HuH-7 (cell line): ENCODE measurements around the gene FARS2.

Source experiments
- DNase-seq: peaks from one replicate; pipeline ENCODE4 v3.0.0; 2011; ENCODE audit warnings: low spot score

FARS2 gene

DNA sequence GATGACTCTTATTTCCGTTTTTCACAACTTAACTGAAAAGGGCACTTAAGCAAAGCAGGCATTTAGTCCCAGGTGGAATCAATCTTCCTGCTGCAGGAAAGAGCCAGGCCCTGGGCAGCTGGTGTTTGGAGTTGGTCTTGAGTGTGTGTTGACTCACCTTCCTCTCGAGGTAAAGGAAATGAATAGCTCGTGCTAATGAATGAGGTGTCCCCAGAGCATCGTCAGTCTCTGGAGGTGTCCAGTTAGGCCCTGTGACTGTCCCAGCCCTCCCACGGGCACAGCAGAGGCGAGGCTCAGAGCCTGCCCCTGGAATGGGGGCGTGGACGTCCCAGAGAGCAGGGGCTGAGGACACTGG, 467.7 kb downstream of the FARS2 start:
- DNase-seq, result no peak

- no peak for DNase-seq
Measured at GRCh38 chr6:5729813-5730517, 468.7 kb downstream of the FARS2 start.

DNA sequence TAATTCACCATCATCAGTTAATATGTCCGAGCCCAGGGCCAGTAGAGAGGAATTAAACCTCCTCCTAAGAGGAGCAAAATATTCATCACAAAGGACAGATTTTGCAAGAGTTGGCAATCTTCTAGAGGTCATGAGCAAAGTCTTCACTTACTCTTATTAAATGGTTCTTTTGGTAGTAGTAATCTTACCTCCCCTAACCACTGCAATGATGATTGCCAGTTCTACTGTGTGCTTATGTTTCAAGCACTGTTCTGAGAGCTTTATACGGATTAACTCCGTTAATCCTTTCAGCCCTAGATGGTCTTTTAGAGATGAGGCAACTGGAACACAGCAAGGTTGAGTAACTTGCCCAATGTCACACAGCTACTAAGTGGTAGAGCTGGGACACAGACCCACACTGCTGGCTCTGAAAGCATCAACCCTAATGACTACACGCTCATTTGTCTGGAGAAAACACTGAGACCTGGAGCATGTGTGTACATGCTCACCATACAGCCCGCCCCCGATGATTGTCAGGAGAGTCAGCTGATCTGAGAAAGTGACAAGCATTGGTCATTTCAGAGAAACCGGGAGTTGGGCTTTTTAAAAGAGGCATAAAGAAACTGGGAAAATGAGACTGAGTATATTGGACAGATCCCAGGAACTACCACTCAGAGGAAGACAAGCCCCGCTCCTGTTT, 469.4 kb downstream of the FARS2 start:
- no peak for DNase-seq

DNA sequence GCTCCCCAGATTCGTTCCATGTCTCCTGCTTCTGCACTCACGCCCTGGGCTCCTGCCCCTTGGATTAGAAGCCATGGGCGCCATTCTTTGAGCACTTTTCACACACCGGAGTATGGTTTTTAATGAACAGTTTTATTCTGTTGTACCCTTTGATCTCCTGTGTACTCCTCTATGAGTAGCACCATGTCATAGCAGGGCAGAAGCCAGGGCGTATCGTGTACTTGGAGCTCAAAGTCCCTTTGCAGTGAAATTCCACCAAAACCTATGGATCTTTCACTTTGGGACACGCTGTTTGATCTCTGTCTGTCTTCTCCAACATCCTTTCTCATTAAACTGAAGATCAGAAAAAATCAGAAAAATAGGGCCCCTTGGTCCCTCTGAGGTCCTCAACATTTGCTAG, 470.1 kb downstream of the FARS2 start:
- DNase-seq, result no peak

GRCh38 chr6:5732496-5732895, 471.2 kb downstream of the FARS2 start:
- DNase-seq, result no peak

GRCh38 chr6:5736016-5736738, 474.9 kb downstream of the FARS2 start:
- DNase-seq, result no peak

DNA sequence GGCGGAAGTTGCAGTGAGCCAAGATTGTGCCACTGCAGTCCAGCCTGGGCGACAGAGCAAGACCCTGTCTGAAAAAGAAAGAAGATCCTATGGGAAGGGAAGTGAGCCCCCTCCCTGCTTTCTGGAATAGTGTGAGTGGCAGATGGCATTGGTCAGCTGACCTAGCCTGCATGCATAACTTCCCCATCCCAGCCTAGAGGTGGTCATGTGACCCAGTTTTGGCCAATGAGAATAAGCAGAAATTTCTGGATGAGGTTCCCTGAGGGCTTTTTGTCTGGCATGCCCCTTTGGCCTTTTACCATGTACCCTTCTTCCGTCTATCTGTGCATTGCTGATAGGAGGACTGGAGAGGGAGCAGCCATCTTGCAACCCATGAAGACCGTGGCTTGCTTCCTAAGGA, 476.1 kb downstream of the FARS2 start:
- DNase-seq, result no peak

- no peak for DNase-seq
Measured at GRCh38 chr6:5738211-5738610, 476.9 kb downstream of the FARS2 start.

DNA sequence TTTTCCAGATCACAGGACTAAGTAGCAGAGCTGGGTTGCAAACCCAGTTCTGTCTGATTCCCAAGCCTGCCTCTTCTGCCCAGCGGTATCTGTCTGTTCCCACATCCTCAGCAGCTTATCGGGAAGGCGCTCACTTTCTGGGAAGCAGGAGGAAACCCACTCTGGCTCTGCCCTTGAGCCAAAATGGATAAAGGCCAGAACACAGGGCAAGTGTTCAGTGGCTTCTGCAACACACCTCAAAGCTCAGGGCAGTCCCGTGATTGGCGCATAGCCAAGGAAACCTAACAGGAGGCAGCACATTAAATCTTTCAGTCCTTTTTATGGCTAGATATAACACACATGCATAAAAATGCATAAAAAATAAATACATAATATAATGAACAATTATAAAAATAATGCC, 483.2 kb downstream of the FARS2 start:
- DNase-seq, result no peak

- DNase-seq, result no peak
Measured at GRCh38 chr6:5745081-5745480, 483.8 kb downstream of the FARS2 start.

DNA sequence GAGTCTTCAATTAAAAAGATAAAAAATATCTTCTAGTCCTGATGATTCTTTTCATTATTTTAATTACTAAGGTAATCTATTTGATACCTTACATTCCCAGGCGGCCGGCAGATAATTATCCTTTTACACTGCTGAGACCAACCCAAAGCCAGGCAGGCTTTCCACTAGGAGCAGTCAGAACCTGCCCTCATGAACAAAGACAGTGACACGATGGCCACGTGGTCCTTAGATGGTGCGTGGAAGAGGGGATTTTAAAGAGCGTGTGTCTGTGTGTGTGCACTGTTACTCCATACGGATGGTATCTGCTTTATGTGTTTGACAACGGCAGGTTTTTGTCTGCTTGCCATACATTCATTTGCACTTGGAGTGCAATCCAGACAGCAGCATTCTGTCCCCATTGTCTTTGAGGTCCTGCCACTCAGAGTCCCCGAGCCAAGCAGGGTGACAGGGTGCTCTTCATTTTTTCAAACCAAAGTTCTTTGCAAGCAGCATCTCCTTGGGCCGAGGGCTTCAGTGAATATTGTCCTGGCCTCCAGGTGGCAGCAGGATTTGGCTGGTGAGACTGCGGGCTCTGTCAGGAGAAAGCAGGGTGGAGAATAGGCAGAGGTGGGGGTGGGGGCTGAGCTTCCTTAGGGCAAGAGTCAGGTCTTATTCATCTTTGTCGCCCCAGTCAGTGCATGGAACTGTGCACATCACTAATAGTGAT, 484.9 kb downstream of the FARS2 start:
- no peak for DNase-seq

GRCh38 chr6:5746759-5747130, 485.4 kb downstream of the FARS2 start:
- DNase-seq, result no peak

DNA sequence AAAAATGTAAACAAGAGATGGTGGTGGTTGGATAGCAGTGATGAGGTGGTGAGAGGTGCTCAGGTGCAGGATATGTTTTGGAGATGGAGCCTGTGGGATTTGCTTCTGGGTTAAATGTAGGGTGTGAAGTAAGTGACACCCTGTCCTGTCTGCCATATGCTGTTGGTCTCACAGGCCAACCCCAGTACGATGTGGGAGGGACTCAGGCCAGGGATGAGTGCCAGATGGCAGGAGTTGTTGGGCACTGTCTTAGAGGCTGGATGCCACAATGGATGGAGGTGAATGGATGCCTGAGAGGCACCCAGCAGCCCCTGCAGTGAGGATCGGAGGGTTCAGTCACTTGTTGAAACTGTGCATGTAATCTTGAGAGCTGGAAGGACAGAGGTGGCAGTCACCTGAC, 486.1 kb downstream of the FARS2 start:
- no peak for DNase-seq

GRCh38 chr6:5749016-5749650, 487.8 kb downstream of the FARS2 start:
- DNase-seq, result no peak

- no peak for DNase-seq
Measured at GRCh38 chr6:5749651-5750215, 488.4 kb downstream of the FARS2 start.

- DNase-seq, result no peak
Measured at GRCh38 chr6:5751525-5752390, 490.4 kb downstream of the FARS2 start.

- DNase-seq, result no peak
Measured at GRCh38 chr6:5752391-5752680, 491.0 kb downstream of the FARS2 start.

GRCh38 chr6:5753209-5753608, 491.9 kb downstream of the FARS2 start:
- DNase-seq, result no peak

GRCh38 chr6:5754904-5755303, 493.6 kb downstream of the FARS2 start:
- no peak for DNase-seq

- no peak for DNase-seq
Measured at GRCh38 chr6:5759571-5759970, 498.3 kb downstream of the FARS2 start.

DNA sequence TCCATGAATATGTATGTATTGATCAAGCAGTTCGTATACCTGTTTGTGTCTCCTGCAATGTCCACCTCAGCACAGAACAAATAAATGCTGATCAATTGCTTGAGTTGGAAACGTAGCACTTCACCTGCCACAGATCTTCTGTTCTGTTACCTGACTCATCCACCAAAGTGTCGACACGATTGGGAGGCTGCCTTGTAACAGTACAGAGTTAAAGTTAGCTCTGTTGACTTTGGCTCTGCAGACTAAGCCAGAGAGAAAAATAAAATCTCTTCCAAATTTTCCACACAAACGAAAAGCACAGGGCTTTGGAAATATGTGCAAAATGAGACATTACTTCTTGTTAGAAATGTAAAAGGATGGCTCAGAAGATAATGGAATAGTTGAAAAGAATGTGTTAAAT, 500.1 kb downstream of the FARS2 start:
- DNase-seq, result no peak
